ENCODE data around the gene PAIP2B. TPM values are rescaled to one million over a fixed set of nuclear protein-coding genes. Genes with fewer than 3 reads are reported as not detected.
"Not testable (repeated sequence)": the region's sequence is repeated elsewhere in the genome, so short reads cannot be mapped to it uniquely, and the experiment has no call there.

PAIP2B gene
- total RNA-seq: 0.66 and 0.74 TPM in 2 replicates

GRCh38 chr2:71226965-71227560 is at the start of gene PAIP2B:
TSS of gene PAIP2B (minus strand) at chr2:71227103. CDS start at chr2:71202589, 24,514 bp downstream.
- intact Hi-C loops (cut with micrococcal nuclease): loop anchor here (1.0 to 5.0 kb wide), 14 partner anchors 49 to 1890 kb away; partner anchors contain the start of genes C2orf42, EXOC6B, MCEE and MPHOSPH10

GRCh38 chr2:71275939-71276310 is 49.0 kb upstream of the PAIP2B start:
- intact Hi-C loops (cut with micrococcal nuclease): loop anchor here (1.0 to 2.0 kb wide), 4 partner anchors 49 to 253 kb away; partner anchors contain the start of genes MCEE, MPHOSPH10 and PAIP2B

- intact Hi-C loops (cut with micrococcal nuclease): no loop called here
Measured at GRCh38 chr2:71269511-71270090, 42.7 kb upstream of the PAIP2B start.

GRCh38 chr2:71263386-71263785 is 36.5 kb upstream of the PAIP2B start:
- intact Hi-C loops (cut with micrococcal nuclease): no loop called here

- intact Hi-C loops (cut with micrococcal nuclease): no loop called here
Measured at GRCh38 chr2:71261534-71261933, 34.6 kb upstream of the PAIP2B start.

- intact Hi-C loops (cut with micrococcal nuclease): no loop called here
Measured at GRCh38 chr2:71256421-71256820, 29.5 kb upstream of the PAIP2B start.

- intact Hi-C loops (cut with micrococcal nuclease): no loop called here
Measured at GRCh38 chr2:71254776-71255175, 27.9 kb upstream of the PAIP2B start.

- intact Hi-C loops (cut with micrococcal nuclease): no loop called here
Measured at GRCh38 chr2:71254078-71254477, 27.2 kb upstream of the PAIP2B start.

GRCh38 chr2:71253476-71253875 is 26.6 kb upstream of the PAIP2B start:
- intact Hi-C loops (cut with micrococcal nuclease): no loop called here

GRCh38 chr2:71252862-71253261 is 26.0 kb upstream of the PAIP2B start:
- intact Hi-C loops (cut with micrococcal nuclease): no loop called here

- intact Hi-C loops (cut with micrococcal nuclease): no loop called here
Measured at GRCh38 chr2:71250935-71251334, 24.0 kb upstream of the PAIP2B start.

- intact Hi-C loops (cut with micrococcal nuclease): no loop called here
Measured at GRCh38 chr2:71244302-71244660, 17.4 kb upstream of the PAIP2B start.

- intact Hi-C loops (cut with micrococcal nuclease): no loop called here
Measured at GRCh38 chr2:71243634-71244301, 16.9 kb upstream of the PAIP2B start.

- intact Hi-C loops (cut with micrococcal nuclease): no loop called here
Measured at GRCh38 chr2:71240794-71241193, 13.9 kb upstream of the PAIP2B start.

- intact Hi-C loops (cut with micrococcal nuclease): no loop called here
Measured at GRCh38 chr2:71238089-71238488, 11.2 kb upstream of the PAIP2B start.

GRCh38 chr2:71235930-71236587 is 9.2 kb upstream of the PAIP2B start:
- intact Hi-C loops (cut with micrococcal nuclease): no loop called here

GRCh38 chr2:71233072-71233471 is 6.2 kb upstream of the PAIP2B start:
- intact Hi-C loops (cut with micrococcal nuclease): not testable (repeated sequence)

GRCh38 chr2:71226096-71226964 is 573 bp downstream of the PAIP2B start:
- intact Hi-C loops (cut with micrococcal nuclease): loop anchor here (2.0 to 5.0 kb wide), 5 partner anchors 126 to 1891 kb away; partner anchors contain the start of genes C2orf42, EXOC6B and TGFA

GRCh38 chr2:71224935-71225334 is 2.0 kb downstream of the PAIP2B start:
- intact Hi-C loops (cut with micrococcal nuclease): loop anchor here (5.0 kb wide), 4 partner anchors 127 to 1892 kb away; partner anchors contain the start of genes EXOC6B and TGFA

- intact Hi-C loops (cut with micrococcal nuclease): no loop called here
Measured at GRCh38 chr2:71224457-71224856, 2.4 kb downstream of the PAIP2B start.

- intact Hi-C loops (cut with micrococcal nuclease): no loop called here
Measured at GRCh38 chr2:71223767-71224333, 3.1 kb downstream of the PAIP2B start.
